ACHN (cell line): ENCODE measurements around the gene TSEN15.

Experiments used
- DNase-seq: peaks from one replicate; pipeline ENCODE4 v3.0.0-alpha.2; 2015
- in situ Hi-C: cut with HindIII; loops from 2 replicates; pipeline ENCODE4 v1.10.0; 2017; ENCODE audit warnings: low sequenced_read_pairs, low pct_ligation_motif_present, low pct_unique_long_range_greater_than_20kb

TSEN15 gene

DNA sequence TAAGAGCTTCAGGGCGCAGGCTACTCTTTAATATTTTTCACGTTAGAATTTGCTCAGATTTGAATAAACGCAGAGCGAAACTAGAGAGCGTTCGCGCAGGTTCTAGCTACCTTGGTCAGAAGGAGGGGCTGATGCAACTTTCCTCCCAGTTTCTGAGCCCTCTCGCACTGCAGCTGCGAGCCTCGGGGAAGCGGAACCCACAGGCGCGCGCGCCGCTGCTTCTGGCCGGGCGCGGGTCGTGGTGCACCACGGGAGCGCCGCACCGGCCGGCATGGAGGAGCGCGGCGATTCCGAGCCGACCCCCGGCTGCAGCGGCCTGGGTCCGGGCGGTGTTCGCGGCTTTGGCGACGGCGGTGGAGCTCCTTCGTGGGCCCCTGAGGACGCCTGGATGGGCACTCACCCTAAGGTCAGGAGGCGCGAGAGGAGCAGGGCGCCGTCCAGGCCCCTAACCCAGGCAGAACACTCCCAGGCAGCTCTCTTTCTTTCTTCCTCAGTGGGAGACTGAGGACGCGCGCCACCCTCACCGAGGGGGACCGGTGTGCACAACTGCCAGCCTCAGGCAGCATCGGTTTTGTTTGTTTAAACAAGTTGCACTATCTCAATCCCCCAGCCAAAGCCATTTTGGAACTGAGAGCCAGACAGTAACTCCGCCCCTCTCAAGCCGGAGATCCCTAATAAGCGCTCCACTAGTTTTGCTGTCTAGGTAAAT lies at the start of gene TSEN15:
TSS of gene TSEN15 (plus strand) at position 246 of the 709 bp plus-strand sequence. CDS start at position 272, 26 bp downstream.
- peak; percentile 91 for DNase-seq
- in situ Hi-C loops: no loop called here

- DNase-seq: peak; percentile 72
- in situ Hi-C loops: no loop called here
Measured at GRCh38 chr1:184002071-184002470, 49.5 kb upstream of the TSEN15 start.

- in situ Hi-C loops: no loop called here
- no peak for DNase-seq
Measured at GRCh38 chr1:184004935-184005334, 46.6 kb upstream of the TSEN15 start.

GRCh38 chr1:184005506-184005905 lies 46.0 kb upstream of the TSEN15 start:
- in situ Hi-C loops: no loop called here
- DNase-seq: no peak

GRCh38 chr1:184010788-184011187 lies 40.7 kb upstream of the TSEN15 start:
- no peak for DNase-seq
- in situ Hi-C loops: no loop called here

GRCh38 chr1:184012187-184012586 lies 39.3 kb upstream of the TSEN15 start:
- no peak for DNase-seq
- in situ Hi-C loops: no loop called here

DNA sequence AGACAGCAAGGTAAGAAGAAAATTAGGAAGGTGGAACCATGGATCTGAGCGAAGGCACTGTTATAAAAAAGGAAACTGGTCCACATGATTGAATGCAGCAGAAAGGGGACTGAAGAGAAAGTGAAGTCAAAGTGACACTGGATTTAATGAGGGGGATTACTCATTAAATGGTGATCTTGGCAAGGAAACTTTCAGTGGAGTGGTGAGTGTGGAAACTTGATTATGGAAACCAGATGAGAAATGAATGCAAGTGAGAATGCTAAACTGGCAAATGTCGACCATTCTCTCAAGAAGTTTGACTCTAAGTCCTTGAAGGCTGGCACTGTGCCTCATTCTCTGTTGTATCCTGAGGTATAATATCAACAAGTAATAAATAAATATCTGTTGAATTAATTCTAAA lies 37.3 kb upstream of the TSEN15 start:
- in situ Hi-C loops: no loop called here
- no peak for DNase-seq

DNA sequence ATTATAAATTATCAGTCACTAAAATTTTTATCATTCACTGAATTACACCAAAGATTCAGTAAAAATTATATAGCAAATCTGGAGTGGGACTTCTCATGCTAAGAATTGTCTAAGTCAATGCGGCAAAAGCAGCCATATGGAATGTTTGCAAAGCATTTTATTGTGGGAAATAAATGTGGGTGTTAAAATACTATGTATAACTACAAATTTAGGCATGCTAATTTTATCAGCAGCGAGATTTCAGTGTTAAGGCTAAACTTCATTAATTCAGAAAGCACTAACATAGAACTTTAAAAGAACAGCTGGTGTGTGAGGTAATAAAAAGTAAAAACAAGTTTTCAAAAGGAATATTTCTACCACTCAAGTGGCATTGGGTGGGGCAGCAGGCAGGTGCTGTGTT lies 35.4 kb upstream of the TSEN15 start:
- no peak for DNase-seq
- in situ Hi-C loops: no loop called here

DNA sequence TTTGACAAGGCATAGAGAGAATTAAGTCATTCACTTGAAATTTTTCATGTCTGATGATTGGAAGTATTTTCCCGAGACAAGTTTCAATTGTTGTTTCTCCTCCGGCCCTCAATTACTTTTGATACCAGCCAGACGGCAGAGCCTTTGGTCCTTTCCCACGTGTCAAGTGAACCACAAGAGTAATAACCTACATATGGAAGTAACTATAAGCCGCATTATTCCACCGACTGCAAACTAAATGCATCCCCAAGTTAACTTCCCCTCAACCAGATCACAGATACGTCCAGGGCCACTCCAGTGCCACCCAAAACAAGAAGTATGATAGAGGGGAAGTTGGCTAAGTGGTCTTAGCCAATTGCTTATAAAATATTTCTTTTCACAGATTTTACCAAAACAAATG lies 34.2 kb upstream of the TSEN15 start:
- in situ Hi-C loops: no loop called here
- no peak for DNase-seq

- in situ Hi-C loops: no loop called here
- no peak for DNase-seq
Measured at GRCh38 chr1:184018622-184019021, 32.9 kb upstream of the TSEN15 start.

- DNase-seq: no peak
- in situ Hi-C loops: no loop called here
Measured at GRCh38 chr1:184019069-184019468, 32.5 kb upstream of the TSEN15 start.

DNA sequence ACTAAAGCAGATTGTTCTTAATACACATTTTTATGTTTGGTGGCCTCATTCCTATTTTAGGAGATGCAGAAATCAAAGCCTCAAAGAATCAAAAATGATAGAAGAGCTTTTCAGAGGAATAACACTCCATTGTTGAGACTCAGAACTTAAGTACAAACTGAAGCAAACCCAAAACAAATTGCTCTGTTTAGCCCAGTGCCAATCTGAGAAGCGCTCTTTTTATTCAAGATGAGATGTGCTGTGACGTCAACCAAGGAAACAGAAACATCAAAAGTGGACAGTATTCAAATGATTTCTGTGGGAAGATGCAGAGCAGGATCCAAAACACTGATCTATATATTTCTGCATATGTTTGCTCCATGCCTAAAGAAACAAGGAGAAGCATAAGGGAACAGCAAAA lies 32.0 kb upstream of the TSEN15 start:
- no peak for DNase-seq
- in situ Hi-C loops: no loop called here

- DNase-seq: no peak
- in situ Hi-C loops: no loop called here
Measured at GRCh38 chr1:184020328-184020727, 31.2 kb upstream of the TSEN15 start.

GRCh38 chr1:184020855-184021254 lies 30.7 kb upstream of the TSEN15 start:
- DNase-seq: no peak
- in situ Hi-C loops: no loop called here

DNA sequence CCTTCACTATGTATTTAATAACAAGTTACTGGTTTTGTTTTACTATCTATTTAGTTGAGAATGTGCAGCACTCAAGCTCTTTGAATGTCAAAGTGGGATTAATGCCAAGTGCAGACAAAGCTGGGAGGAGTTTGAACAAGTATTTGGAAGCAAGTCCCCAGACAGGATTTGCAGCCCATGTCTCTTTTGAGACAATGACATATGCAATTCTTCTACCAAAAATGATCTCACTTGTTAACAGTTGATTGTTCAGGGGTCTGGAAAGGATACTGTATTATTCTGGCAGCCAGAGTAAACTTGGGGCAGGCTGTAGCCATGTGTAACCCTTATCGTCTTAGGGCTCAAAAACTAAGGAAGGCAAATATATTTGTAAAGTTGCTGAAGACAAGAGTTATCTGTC lies 29.8 kb upstream of the TSEN15 start:
- DNase-seq: no peak
- in situ Hi-C loops: no loop called here

- DNase-seq: no peak
Measured at GRCh38 chr1:184022668-184023067, 28.9 kb upstream of the TSEN15 start.

DNA sequence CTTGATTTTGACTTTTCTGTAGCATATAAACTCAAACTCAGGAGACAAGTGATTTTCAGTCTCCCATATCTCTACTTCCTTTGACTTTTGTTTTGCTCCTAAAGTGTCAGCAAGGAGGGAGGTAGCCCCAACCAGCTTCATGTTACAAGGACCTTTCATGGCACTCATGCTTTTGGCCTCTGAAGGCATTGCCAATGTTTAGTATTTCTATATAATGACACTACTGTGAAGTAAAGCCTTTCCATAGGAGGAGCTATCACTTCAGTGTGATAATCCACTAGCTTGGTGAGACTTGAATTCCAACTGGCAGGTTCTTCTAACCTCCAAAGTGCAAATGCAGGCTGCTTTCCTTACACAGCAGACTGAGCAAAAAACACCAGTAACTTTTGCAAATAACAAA lies 28.4 kb upstream of the TSEN15 start:
- DNase-seq: no peak
- in situ Hi-C loops: no loop called here

More at GRCh38 chr1:184022668-184023067, 28.9 kb upstream of the TSEN15 start:
- in situ Hi-C loops: no loop called here

- in situ Hi-C loops: no loop called here
- DNase-seq: no peak
Measured at GRCh38 chr1:184025242-184025675, 26.3 kb upstream of the TSEN15 start.

DNA sequence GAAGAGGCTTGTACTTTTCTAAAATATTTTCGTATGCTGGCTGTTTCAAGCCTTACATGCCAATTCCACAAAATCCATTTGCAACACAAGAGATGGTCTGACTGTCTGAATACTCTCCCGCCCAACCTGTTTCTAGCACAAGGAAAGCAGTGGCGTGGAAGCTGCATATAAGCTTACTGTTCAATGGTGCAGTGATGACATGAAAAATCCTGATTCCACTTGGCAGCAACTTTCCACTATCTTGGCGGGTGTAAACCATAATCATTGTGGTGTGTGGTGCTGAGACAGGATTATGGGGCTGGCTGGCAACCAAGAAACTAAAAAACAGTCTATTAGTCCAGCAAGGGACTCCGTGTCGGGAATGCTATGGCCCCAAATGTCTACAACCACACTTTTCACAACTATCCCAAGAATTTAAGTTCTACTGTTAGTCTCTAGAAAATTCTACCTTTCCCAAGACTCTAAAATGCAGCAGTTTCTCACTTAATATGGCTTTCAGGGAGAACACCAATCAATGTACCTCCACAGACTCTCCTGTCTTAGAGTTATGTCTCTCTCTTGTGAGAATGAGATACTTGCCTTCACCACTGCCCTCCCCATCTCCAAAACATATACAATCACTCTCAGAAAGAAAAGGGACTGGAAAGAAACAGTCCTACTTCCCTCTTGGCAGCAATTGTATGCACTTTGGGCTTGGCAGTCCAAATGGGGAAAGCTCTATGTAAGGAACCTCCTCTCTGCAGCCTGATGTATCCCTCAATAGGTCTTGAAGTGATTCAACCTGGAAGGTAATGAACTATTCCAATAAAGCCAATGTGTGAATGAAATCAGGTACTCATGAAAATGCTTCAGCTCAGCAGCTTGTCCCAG lies 23.5 kb upstream of the TSEN15 start:
- in situ Hi-C loops: no loop called here
- DNase-seq: no peak
